ENCODE data around the gene NRK. TPM values are rescaled to one million over a fixed set of nuclear protein-coding genes. Genes with fewer than 3 reads are reported as not detected.
"Not testable (repeated sequence)": the region's sequence is repeated elsewhere in the genome, so short reads cannot be mapped to it uniquely, and the experiment has no call there.

Gene NRK, protein sequence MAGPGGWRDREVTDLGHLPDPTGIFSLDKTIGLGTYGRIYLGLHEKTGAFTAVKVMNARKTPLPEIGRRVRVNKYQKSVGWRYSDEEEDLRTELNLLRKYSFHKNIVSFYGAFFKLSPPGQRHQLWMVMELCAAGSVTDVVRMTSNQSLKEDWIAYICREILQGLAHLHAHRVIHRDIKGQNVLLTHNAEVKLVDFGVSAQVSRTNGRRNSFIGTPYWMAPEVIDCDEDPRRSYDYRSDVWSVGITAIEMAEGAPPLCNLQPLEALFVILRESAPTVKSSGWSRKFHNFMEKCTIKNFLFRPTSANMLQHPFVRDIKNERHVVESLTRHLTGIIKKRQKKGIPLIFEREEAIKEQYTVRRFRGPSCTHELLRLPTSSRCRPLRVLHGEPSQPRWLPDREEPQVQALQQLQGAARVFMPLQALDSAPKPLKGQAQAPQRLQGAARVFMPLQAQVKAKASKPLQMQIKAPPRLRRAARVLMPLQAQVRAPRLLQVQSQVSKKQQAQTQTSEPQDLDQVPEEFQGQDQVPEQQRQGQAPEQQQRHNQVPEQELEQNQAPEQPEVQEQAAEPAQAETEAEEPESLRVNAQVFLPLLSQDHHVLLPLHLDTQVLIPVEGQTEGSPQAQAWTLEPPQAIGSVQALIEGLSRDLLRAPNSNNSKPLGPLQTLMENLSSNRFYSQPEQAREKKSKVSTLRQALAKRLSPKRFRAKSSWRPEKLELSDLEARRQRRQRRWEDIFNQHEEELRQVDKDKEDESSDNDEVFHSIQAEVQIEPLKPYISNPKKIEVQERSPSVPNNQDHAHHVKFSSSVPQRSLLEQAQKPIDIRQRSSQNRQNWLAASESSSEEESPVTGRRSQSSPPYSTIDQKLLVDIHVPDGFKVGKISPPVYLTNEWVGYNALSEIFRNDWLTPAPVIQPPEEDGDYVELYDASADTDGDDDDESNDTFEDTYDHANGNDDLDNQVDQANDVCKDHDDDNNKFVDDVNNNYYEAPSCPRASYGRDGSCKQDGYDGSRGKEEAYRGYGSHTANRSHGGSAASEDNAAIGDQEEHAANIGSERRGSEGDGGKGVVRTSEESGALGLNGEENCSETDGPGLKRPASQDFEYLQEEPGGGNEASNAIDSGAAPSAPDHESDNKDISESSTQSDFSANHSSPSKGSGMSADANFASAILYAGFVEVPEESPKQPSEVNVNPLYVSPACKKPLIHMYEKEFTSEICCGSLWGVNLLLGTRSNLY (N-terminal part only)
- total RNA-seq: not detected

DNA sequence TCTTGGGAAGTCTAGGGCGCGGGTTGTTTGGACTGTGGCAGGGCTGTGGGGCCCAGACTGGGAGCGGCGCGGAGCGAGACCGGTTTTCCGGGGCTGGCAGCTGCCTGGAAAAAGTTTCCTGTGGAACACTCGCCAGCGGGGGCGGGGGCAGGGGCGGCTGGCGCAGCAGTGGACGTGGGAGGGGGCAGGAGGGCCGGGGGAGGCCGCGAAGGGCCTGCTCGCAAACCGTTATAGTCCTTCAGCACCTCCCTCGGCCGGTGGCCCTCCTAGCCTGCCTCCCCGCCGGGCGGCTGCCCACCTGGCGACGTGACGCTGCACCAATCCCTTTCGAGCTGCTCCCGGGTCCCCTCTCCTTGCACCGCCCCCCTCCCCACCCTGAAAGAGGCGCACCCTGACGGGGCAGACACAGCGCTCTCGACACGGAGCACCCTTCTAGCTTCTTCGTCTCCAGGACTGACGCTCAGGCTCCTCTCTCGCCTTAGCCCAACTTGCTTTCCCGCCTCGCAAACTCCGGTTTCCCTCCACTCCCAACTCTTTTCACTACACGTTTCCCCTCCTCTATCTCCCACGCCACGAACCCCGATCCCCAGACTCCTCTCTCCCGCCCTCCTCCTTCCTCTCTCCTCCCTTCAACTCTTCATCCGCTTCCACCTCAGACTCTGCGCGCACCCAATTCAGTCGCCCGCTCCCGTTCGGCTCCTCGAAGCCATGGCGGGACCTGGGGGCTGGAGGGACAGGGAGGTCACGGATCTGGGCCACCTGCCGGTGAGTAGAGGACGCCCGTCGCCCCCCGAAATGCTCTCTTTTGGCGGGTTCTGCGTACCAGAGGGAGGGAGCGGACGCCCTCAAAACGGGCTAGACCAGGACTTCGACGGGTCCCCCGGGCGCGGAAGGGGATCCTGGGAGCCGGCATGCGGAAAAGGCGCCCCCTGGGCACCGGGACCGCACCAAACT is at the start of gene NRK:
NRK (plus strand) TSS at position 402 of the 954 bp plus-strand sequence; CDS start at position 709, 307 bp downstream.
- ChIA-PET CTCF (no interaction called here), POLR2A (no interaction called here)

DNA sequence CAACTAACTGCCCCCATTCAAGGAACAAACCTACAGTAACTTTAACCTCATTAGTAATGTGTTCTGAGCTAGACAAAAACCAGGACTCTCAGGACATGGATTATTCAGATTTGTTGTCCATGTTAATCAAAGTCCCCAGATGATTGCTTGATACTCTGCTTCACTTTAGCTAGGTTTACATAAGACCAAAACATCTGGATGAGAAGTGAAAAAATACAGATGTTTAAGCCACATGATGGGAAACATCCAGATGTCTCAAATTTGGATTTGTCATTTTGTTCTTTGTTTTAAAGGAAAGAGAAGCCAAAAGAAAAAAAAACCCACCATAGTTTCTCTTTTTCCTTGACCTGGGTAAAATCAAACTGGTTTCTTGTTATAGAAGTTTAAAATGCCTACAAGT is 48.5 kb upstream of the NRK start:
- ChIA-PET POLR2A (no interaction called here), CTCF (no interaction called here)

DNA sequence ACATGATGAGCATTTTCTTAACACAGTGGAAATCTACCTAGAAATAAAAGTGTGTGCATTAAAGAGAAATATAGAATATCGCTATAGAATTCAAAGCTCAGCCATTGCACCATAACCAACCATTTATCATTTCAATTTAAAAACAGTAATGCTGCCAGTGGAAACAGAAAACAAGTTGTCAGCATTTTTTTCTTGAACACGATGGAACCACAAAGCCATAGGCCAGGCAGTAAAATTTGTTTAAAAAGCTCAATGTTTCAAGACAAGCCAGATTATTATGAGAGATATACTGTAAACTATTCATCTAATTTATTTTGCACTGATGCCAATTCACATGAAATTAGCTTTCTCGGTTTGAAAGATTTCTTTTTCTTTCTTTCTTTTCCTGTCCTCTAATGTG is 46.7 kb upstream of the NRK start:
- CTCF ChIA-PET: no interaction called here
- POLR2A ChIA-PET: no interaction called here

DNA sequence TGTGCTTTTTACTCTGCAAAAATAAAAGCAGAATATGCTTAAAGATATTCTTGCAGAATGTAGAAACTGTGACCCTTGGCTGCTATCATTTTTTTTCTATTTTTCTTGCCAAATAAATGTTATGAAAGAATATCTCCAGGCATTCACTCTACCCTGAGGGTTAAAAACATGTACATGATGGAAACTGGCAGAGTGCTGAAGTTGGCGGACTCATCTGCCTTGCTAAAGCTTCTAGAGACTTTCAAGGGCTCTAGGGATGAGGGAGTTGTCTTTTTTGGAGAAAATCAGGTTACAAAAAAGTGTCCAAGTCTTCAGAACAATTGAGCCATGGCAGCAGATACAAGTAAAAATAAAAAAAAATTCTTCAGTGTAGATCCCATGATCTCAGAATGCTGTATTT is 40.5 kb upstream of the NRK start:
- POLR2A ChIA-PET: no interaction called here
- CTCF ChIA-PET: no interaction called here

DNA sequence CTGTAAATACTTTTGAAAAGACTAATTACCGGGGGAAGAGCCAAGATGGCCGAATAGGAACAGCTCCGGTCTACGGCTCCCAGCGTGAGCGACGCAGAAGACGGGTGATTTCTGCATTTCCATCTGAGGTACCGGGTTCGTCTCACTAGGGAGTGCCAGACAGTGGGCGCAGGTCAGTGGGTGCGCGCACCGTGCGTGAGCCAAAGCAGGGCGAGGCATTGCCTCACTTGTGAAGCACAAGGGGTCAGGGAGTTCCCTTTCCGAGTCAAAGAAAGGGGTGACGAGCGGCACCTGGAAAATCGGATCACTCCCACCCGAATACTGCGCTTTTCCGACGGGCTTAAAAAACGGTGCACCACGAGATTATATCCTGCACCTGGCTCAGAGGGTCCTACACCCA is 25.5 kb upstream of the NRK start:
- POLR2A ChIA-PET, CTCF ChIA-PET: not testable (repeated sequence)

DNA sequence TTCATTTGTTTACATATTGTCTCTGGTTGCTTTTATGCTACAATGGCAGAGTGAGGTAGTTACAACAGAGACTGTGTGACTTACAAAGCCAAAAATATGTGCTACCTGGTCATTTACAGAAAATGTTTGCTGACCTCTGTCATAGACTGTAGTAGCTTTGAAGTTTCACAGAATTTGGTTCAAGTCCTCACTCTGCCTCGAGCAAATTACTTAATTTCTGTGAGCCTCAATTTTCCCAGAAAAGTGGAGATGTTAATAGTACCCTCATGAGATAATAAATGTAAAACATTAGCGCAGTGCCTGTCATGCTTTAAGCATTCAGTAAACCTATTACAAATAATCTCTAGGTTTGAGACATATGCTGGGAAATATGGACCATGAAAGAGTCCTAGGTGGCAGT is 18.4 kb upstream of the NRK start:
- ChIA-PET CTCF (no interaction called here), POLR2A (no interaction called here)

DNA sequence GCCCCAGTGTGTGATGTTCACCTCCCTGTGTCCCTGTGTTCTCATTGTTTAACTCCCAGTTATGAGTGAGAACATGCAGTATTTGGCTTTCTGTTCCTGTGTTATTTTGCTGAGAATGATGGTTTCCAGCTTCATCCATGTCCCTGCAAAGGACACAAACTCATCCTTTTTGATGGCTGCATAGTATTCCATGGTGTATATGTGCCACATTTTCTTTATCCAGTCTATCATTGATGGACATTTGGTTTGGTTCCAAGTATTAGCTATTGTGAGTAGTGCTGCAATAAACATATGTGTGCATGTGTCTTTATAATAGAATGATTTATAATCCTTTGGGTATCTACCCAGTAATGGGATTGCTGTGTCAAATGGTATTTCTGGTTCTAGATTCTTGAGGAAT is 16.7 kb upstream of the NRK start:
- POLR2A ChIA-PET, CTCF ChIA-PET: not testable (repeated sequence)

DNA sequence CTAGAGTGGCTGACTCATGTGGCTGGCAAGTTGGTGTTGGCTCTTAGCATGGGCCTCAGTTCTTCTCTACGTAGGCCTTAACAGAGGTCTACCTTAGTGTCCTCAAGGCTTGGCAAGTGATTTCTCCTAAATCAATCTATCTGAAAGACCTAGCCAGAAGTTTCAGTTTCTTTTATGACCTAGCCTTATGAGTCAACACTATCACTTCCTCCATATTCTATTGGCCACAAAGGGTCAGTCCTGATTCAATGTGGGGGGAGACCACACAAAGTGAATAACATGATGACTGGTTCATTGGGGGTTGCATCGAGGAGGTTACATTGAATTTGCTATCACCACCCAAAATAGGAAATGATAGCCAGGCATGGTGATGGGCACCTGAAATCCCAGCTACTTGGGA is 5.8 kb upstream of the NRK start:
- CTCF ChIA-PET: no interaction called here
- POLR2A ChIA-PET: no interaction called here

DNA sequence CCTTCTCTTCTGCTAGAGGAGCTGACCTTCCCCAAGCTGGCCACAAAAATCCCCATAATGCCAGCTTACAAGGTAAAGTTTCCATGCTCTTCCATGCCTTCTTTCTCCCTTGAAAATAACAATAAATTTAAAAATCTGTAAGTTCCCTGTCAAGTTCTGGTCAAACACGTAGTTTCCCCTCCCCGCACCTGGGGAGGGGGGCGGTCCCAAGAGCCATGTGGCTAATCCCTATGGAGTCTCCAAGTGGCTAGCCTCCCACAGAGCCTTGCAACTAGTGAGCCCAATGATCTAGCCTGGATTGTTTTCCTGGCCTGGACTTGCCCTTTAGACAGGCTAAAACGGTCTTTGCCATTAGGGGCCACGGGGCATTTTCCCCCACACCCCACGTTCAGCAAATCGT is 2.1 kb upstream of the NRK start:
- CTCF ChIA-PET: no interaction called here
- POLR2A ChIA-PET: no interaction called here

DNA sequence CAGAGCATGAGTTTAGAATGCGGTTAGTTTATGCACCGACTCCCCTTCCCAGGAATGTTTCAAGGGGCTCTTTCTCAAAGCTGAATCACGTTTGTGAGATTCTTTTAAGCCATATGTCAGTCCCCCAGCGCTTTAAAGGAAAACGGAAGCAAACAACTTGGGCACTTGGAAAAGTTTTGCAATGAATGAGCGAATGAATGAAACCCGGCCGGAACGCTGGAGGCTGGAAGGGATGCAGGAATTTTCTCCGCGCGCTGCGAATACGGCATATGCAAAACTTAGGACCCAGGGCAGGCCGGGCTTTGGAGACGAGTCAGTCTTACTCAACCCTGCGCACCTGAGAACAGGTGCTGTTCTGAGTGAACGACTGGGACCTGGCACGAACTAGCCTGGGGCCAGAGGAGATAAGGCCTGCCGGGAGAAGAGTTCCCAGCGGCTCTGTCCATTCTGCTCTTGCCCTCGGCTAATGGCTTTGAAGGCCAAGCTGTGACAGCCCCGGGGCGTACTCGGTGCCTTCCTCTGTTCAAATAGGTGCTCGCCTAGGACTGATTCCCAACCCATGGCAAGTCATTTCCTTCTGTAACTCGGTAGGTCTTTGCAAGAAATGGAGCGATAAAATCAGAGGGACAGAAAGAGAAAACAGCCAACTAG is 743 bp upstream of the NRK start:
- POLR2A ChIA-PET: no interaction called here
- CTCF ChIA-PET: no interaction called here

DNA sequence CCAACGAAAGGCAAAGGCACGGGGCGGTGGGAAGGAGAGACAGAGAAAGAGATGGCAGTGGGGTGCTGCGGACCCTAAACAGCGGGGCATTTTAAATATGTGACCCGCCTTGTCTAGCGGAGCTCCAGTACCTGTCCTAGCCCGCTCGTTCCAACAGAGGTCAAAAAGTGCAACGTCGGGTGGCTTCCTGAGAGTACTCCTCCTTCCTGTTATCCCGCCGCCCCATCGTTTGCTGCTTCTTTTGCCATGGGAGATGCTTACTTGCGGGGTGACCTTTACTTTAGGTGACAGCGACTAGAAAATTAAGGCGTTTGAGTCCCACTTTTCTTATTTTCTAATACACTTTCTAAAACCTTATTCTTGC is 735 bp downstream of the NRK start:
- ChIA-PET CTCF (no interaction called here), POLR2A (no interaction called here)

DNA sequence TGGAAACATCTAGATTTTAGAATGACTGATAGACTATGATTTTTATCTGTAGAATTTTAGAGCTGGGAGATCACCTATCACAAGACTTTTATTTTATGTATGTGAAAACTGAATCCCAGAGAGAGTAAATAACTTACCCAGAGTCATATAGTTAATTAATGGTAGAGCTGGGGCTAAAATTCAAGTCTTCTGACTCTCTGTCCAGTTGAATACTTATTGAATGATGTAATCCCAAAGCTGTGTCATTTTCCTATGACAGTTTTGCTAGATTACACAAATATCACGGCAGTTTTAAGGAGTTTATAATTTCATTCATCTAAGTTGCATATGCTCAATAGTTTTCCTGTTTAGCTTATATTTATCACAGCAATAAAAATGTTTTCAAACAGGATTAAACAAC is 6.7 kb downstream of the NRK start:
- POLR2A ChIA-PET: no interaction called here
- CTCF ChIA-PET: no interaction called here

DNA sequence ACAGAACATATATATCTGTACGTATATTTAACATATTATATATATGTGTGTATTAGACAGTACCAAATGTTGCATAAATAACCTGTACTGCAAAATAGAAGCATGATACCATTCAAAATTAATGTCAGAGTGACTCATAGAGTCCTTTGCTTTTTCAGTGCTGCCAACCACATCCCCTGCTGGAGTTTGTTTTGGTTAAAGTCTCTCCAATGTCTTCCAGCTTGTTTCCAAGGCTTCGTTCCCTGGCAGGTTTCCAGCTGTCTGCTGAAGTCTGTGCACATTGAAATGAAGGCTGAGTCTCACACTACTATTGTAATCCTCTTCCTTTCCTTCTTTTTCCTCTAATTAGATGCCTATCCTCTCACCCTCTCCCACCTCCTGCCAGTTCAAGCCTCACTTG is 14.9 kb downstream of the NRK start:
- ChIA-PET POLR2A (no interaction called here), CTCF (no interaction called here)

DNA sequence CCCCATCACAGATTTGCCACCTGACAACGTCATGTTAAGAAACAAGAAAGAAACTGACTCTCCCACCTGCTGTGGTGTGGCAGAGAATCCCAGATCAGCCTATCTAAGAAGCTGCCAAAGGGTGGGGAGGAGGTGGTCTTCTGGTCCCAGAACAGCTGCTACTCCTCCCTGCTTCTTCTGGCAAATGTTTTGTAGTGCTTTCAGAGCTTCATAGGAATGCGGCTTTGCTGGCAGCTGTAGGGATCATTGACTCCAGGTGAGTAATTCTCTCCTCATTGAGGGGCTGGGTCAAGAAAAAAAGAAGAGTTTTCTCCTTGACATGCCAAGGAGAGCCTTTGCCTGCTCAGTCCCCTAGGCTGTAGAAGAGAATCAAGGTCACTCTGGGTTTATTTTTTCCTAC is 23.3 kb downstream of the NRK start:
- ChIA-PET CTCF (no interaction called here), POLR2A (no interaction called here)

DNA sequence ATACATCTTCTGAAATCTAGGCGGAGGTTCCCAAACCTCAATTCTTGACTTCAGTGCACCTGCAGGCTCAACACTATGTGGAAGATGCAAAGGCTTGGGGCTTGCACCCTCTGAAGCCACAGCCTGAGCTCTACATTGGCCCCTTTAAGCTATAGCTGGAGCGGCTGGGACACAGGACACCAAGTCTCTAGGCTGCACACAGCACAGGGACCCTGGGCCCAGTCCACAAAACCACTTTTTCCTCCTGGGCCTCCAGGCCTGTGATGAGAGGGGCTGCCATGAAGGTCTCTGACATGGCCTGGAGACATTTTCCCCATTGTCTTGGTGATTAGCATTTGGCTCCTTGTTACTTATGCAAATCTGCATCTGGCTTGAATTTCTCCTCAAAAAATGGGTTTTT is 27.8 kb downstream of the NRK start:
- POLR2A ChIA-PET, CTCF ChIA-PET: not testable (repeated sequence)

DNA sequence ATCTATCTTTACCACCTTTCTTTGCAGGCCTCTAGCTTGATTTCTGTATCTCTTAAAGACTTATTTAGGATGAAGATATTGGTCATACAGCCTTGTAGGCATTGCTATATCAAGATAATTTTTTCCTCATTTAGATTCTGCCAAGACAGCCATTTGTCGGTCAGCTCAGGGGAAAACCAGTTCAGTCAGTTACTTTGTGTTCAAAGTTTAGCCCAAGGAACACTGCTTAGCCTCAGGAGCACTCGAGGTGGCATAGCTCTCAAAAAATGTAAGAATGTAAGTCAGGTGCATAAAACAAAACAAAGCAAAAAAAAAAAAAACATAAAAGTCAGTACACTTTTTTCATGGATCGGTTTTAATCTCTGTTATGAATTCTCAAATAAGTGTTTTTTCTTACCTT is 43.4 kb downstream of the NRK start:
- CTCF ChIA-PET: no interaction called here
- POLR2A ChIA-PET: no interaction called here

DNA sequence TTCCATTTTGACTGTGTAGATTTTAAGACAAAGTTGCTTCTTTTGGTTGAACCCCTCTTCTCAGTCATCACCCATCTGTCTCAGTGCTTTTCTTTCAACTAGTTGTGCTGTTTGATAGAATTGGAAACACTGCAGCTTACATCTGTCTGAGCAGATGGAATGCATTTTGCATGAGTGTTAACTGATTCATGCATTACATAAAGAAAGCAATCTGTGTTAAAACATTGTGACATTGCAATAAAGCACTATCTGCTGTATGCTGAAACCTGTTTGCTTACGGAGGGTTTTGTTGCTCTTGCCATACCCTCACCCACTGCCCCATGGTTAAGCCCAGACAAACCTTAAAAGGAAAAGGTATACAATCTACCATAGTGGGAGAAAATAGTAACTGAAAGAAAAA is 47.4 kb downstream of the NRK start:
- ChIA-PET CTCF (no interaction called here), POLR2A (no interaction called here)

DNA sequence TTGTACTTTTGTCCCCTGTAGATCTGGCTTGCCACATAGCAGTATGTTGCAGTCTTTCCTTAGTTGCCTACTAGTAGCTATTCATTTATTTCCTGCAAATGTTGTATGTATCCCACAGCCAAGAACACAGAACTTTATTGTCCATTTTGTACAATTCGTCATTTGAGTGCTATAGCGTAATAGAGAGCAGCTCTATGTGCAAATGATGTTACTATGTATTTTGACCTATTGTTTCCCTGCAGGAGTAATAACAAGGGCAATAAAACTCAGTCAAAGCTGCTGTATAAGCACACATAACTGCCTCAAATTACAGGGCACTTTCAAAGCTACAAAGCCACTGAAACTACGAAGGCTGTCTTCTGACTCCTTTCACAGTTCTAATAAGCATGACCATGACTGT is 48.1 kb downstream of the NRK start:
- CTCF ChIA-PET: no interaction called here
- POLR2A ChIA-PET: no interaction called here

DNA sequence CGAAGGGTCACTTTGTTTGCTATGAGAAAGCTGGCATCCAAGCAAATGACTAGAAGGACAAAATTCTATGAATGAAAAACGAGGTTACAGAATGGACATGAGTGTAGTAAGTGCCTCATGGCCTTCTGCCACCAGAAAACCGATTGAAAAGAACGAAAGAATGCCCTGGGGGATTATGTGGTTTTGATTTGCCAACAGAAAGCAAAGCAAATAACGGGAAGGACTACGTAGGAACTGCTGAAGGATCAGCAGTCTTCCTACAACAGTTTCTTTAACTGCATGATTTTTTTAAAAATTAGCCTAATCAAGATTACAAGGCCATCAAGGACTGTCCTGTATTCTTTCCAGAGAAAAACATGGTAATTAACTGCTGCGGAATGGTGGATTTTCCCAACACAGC is 50.6 kb downstream of the NRK start:
- POLR2A ChIA-PET: no interaction called here
- CTCF ChIA-PET: no interaction called here

DNA sequence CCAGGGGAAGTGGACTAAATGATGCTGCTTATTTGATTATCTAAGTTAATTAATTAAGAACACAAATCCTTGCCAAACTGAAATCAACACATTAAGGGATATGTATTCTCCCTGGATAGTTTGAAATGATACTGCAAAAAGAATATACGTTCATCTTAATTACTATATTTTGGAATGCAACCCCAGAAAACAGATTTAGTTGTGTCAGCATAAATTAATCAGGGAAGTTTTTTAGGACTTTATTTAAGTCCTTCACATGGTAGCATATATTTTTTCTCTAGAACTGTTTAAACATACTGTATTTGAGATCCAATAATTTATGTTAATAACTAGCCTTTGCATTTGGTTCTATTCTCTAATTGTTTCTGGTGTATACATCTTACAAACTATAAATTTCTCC is 52.5 kb downstream of the NRK start:
- ChIA-PET POLR2A (no interaction called here), CTCF (no interaction called here)
